Choroid plexus epithelial cell (primary cell): ENCODE data around the gene PTPRG.

ENCODE experiments used
- DNase-seq: peaks from one replicate; pipeline ENCODE4 v3.0.0-alpha.2; 2010; ENCODE audit warnings: low read depth
- H3K4me3 ChIP-seq: 2 replicates; pipeline ENCODE4 v1.5.1; 2011; ENCODE audit warnings: low read depth, mild to moderate bottlenecking, control low read depth, low read length, moderate library complexity
- CTCF ChIP-seq: conservative IDR thresholded peaks from 2 replicates; pipeline ENCODE4 v1.5.1; 2011; ENCODE audit warnings: low read depth, mild to moderate bottlenecking, control low read depth, inconsistent platforms, low read length, moderate library complexity

PTPRG gene

GRCh38 chr3:61768284-61769037, 207.1 kb downstream of the PTPRG start:
- DNase-seq, result peak; percentile 24
- TF ChIP-seq CTCF, result no peak
- no peak overlapping the region for H3K4me3 ChIP-seq

GRCh38 chr3:61769266-61769990, 208.1 kb downstream of the PTPRG start:
- no peak for DNase-seq
- no peak overlapping the region for H3K4me3 ChIP-seq
- TF ChIP-seq CTCF, result no peak

- no peak for DNase-seq
- TF ChIP-seq CTCF, result no peak
- H3K4me3 ChIP-seq, result no peak overlapping the region
These were observed 210.6 kb downstream of the PTPRG start for GRCh38 chr3:61771976-61772375.

GRCh38 chr3:61772456-61772855, 211.1 kb downstream of the PTPRG start:
- no peak overlapping the region for H3K4me3 ChIP-seq
- peak; percentile 48 for DNase-seq
- no peak for TF ChIP-seq CTCF

- no peak for TF ChIP-seq CTCF
- H3K4me3 ChIP-seq, result no peak overlapping the region
- no peak for DNase-seq
These were observed 213.0 kb downstream of the PTPRG start for GRCh38 chr3:61774279-61774890.

GRCh38 chr3:61776390-61776789, 215.0 kb downstream of the PTPRG start:
- no peak for DNase-seq
- no peak overlapping the region for H3K4me3 ChIP-seq
- TF ChIP-seq CTCF, result no peak
